ENCODE data around the gene PIN4.
"Not testable (repeated sequence)": the region's sequence is repeated elsewhere in the genome, so short reads cannot be mapped to it uniquely, and the experiment has no call there.

PIN4 gene

GRCh38 chrX:72165551-72165950, 16.0 kb upstream of the PIN4 start:
- Histone ChIP-seq H3K9me3 (ENCODE audit: control extremely low read depth in 1 of 5, control insufficient read depth in 4 of 5, insufficient read depth in 2 of 5, low read depth in 1 of 5, low read length in 4 of 5) (no peaks in the 10 kb centered on the region), H3K4me3 (ENCODE audit: control insufficient read depth in 1 of 7, extremely low read depth in 1 of 7, insufficient read depth in 4 of 7, low read depth in 2 of 7, low read length in 6 of 7) (no peak overlapping the region), H3K27ac (ENCODE audit: insufficient read depth in 1 of 2, low read depth in 1 of 2, low read length in 2 of 2, poor library complexity in 1 of 2, severe bottlenecking in 2 of 2) (no peak overlapping the region), H3K4me1 (ENCODE audit: control extremely low read depth in 1 of 4, control insufficient read depth in 4 of 4, insufficient read depth in 4 of 4, low read length in 3 of 4) (no peaks in the 10 kb centered on the region), H3K36me3 (ENCODE audit: control insufficient read depth in 4 of 4, insufficient read depth in 4 of 4, low read length in 3 of 4) (no peaks in the 10 kb centered on the region), H3K27me3 (replicated peaks in 2 of 5; ENCODE audit: control insufficient read depth in 4 of 5, insufficient read depth in 5 of 5, low read length in 4 of 5) (peaks cover 0 to 13% (median 0%) of the 10 kb centered on the region in 5 experiments)
- DNase-seq, result no peak
- CTCF ChIA-PET, result no interaction called here
- WGBS (ENCODE audit: insufficient coverage), result 80% methylated on average over 2 of the region's 4 CpGs
- POLR2A ChIA-PET, result no interaction called here

GRCh38 chrX:72169008-72169728, 12.4 kb upstream of the PIN4 start:
- Histone ChIP-seq H3K27me3 (replicated peaks in 2 of 5; ENCODE audit: control insufficient read depth in 4 of 5, insufficient read depth in 5 of 5, low read length in 4 of 5) (peaks cover 0 to 10% (median 0%) of the 10 kb centered on the region in 5 experiments), H3K4me1 (ENCODE audit: control extremely low read depth in 1 of 4, control insufficient read depth in 4 of 4, insufficient read depth in 4 of 4, low read length in 3 of 4) (no peaks in the 10 kb centered on the region), H3K27ac (ENCODE audit: insufficient read depth in 1 of 2, low read depth in 1 of 2, low read length in 2 of 2, poor library complexity in 1 of 2, severe bottlenecking in 2 of 2) (no peak overlapping the region), H3K4me3 (ENCODE audit: control insufficient read depth in 1 of 7, extremely low read depth in 1 of 7, insufficient read depth in 4 of 7, low read depth in 2 of 7, low read length in 6 of 7) (peak overlapping the region in 1 of 7 experiments; percentile 33), H3K36me3 (ENCODE audit: control insufficient read depth in 4 of 4, insufficient read depth in 4 of 4, low read length in 3 of 4) (no peaks in the 10 kb centered on the region), H3K9me3 (ENCODE audit: control extremely low read depth in 1 of 5, control insufficient read depth in 4 of 5, insufficient read depth in 2 of 5, low read depth in 1 of 5, low read length in 4 of 5) (no peaks in the 10 kb centered on the region)
- ChIA-PET POLR2A (no interaction called here), CTCF (no interaction called here)
- 50% methylated on average over 1 of the region's 6 CpGs for WGBS (ENCODE audit: insufficient coverage)
- DNase-seq, result peak; percentile 14 to 64 (median 63)

GRCh38 chrX:72176289-72176688, 5.3 kb upstream of the PIN4 start:
- H3K27me3 ChIP-seq (replicated peaks in 2 of 5; ENCODE audit: control insufficient read depth in 4 of 5, insufficient read depth in 5 of 5, low read length in 4 of 5); H3K9me3 ChIP-seq (ENCODE audit: control extremely low read depth in 1 of 5, control insufficient read depth in 4 of 5, insufficient read depth in 2 of 5, low read depth in 1 of 5, low read length in 4 of 5); POLR2A ChIA-PET; H3K4me3 ChIP-seq (ENCODE audit: control insufficient read depth in 1 of 7, extremely low read depth in 1 of 7, insufficient read depth in 4 of 7, low read depth in 2 of 7, low read length in 6 of 7); H3K27ac ChIP-seq (ENCODE audit: insufficient read depth in 1 of 2, low read depth in 1 of 2, low read length in 2 of 2, poor library complexity in 1 of 2, severe bottlenecking in 2 of 2); H3K4me1 ChIP-seq (ENCODE audit: control extremely low read depth in 1 of 4, control insufficient read depth in 4 of 4, insufficient read depth in 4 of 4, low read length in 3 of 4); CTCF ChIA-PET; DNase-seq; H3K36me3 ChIP-seq (ENCODE audit: control insufficient read depth in 4 of 4, insufficient read depth in 4 of 4, low read length in 3 of 4): not testable (repeated sequence)
- WGBS (ENCODE audit: insufficient coverage), result no CpG with 5 or more reads among the region's 5 CpGs

DNA sequence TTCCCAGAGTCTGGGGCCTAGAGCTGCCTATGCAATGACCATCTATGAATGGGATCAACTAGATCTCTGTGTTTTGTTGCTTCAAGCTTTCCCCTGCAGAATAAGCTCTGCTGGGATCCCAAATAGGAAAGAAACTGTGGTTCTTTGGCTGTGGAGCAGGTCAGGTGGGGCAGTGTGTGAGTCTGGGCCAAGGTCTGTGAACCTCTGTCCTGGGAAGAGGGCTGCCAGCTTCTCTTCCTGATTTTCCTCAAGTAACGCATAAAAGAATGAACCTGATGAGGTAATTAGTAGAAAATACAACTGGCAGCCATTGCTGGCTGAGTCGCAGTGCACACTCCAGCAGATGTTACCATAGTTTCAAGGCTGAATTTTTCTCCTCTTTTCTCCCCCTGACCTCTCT, 4.6 kb upstream of the PIN4 start:
- ChIA-PET CTCF (no interaction called here), POLR2A (no interaction called here)
- Histone ChIP-seq H3K27me3 (replicated peaks in 2 of 5; ENCODE audit: control insufficient read depth in 4 of 5, insufficient read depth in 5 of 5, low read length in 4 of 5) (peaks cover 0 to 14% (median 0%) of the 10 kb centered on the region in 5 experiments), H3K4me3 (ENCODE audit: control insufficient read depth in 1 of 7, extremely low read depth in 1 of 7, insufficient read depth in 4 of 7, low read depth in 2 of 7, low read length in 6 of 7) (no peak overlapping the region), H3K27ac (ENCODE audit: insufficient read depth in 1 of 2, low read depth in 1 of 2, low read length in 2 of 2, poor library complexity in 1 of 2, severe bottlenecking in 2 of 2) (no peak overlapping the region), H3K9me3 (ENCODE audit: control extremely low read depth in 1 of 5, control insufficient read depth in 4 of 5, insufficient read depth in 2 of 5, low read depth in 1 of 5, low read length in 4 of 5) (no peaks in the 10 kb centered on the region), H3K4me1 (ENCODE audit: control extremely low read depth in 1 of 4, control insufficient read depth in 4 of 4, insufficient read depth in 4 of 4, low read length in 3 of 4) (peaks cover 0 to 10% (median 4%) of the 10 kb centered on the region in 4 experiments), H3K36me3 (ENCODE audit: control insufficient read depth in 4 of 4, insufficient read depth in 4 of 4, low read length in 3 of 4) (no peaks in the 10 kb centered on the region)
- no peak for DNase-seq
- 95% methylated on average over 2 of the region's 2 CpGs for WGBS (ENCODE audit: insufficient coverage)

GRCh38 chrX:72180539-72180938, 1.0 kb upstream of the PIN4 start:
- Histone ChIP-seq H3K4me1 (ENCODE audit: control extremely low read depth in 1 of 4, control insufficient read depth in 4 of 4, insufficient read depth in 4 of 4, low read length in 3 of 4) (peaks cover 4 to 16% (median 12%) of the 10 kb centered on the region in 4 experiments), H3K27ac (ENCODE audit: insufficient read depth in 1 of 2, low read depth in 1 of 2, low read length in 2 of 2, poor library complexity in 1 of 2, severe bottlenecking in 2 of 2) (peak overlapping the region in 1 of 2 experiments; percentile 87), H3K4me3 (ENCODE audit: control insufficient read depth in 1 of 7, extremely low read depth in 1 of 7, insufficient read depth in 4 of 7, low read depth in 2 of 7, low read length in 6 of 7) (peak overlapping the region in 5 of 7 experiments; percentile 59 to 93 (median 90)), H3K27me3 (replicated peaks in 2 of 5; ENCODE audit: control insufficient read depth in 4 of 5, insufficient read depth in 5 of 5, low read length in 4 of 5) (peaks cover 0 to 14% (median 0%) of the 10 kb centered on the region in 5 experiments), H3K9me3 (ENCODE audit: control extremely low read depth in 1 of 5, control insufficient read depth in 4 of 5, insufficient read depth in 2 of 5, low read depth in 1 of 5, low read length in 4 of 5) (no peaks in the 10 kb centered on the region), H3K36me3 (ENCODE audit: control insufficient read depth in 4 of 4, insufficient read depth in 4 of 4, low read length in 3 of 4) (peaks cover 0 to under 1% (median 0%) of the 10 kb centered on the region in 4 experiments)
- peak in 1 of 3 donors; percentile 0 for DNase-seq
- ChIA-PET POLR2A (no interaction called here), CTCF (interaction anchor here (0.9 kb wide), 1 partner anchor 66 kb away, joined by 3 read pairs; no protein-coding TSS in a partner anchor)
- WGBS (ENCODE audit: insufficient coverage), result 50% methylated on average over 1 of the region's 1 CpG

GRCh38 chrX:72182924-72183323, 1.4 kb downstream of the PIN4 start:
- 85% methylated on average over 2 of the region's 2 CpGs for WGBS (ENCODE audit: insufficient coverage)
- H3K27ac ChIP-seq (ENCODE audit: insufficient read depth in 1 of 2, low read depth in 1 of 2, low read length in 2 of 2, poor library complexity in 1 of 2, severe bottlenecking in 2 of 2), result no peak overlapping the region
- H3K4me1 ChIP-seq (ENCODE audit: control extremely low read depth in 1 of 4, control insufficient read depth in 4 of 4, insufficient read depth in 4 of 4, low read length in 3 of 4), result peaks cover 4 to 16% (median 12%) of the 10 kb centered on the region in 4 experiments
- peak overlapping the region in 5 of 7 experiments; percentile 1 to 93 (median 90) for H3K4me3 ChIP-seq (ENCODE audit: control insufficient read depth in 1 of 7, extremely low read depth in 1 of 7, insufficient read depth in 4 of 7, low read depth in 2 of 7, low read length in 6 of 7)
- H3K27me3 ChIP-seq (replicated peaks in 2 of 5; ENCODE audit: control insufficient read depth in 4 of 5, insufficient read depth in 5 of 5, low read length in 4 of 5), result peaks cover 0 to 14% (median 0%) of the 10 kb centered on the region in 5 experiments
- DNase-seq, result no peak
- no peaks in the 10 kb centered on the region for H3K9me3 ChIP-seq (ENCODE audit: control extremely low read depth in 1 of 5, control insufficient read depth in 4 of 5, insufficient read depth in 2 of 5, low read depth in 1 of 5, low read length in 4 of 5)
- ChIA-PET CTCF (no interaction called here), POLR2A (interaction anchor here (0.6 kb wide), 1 partner anchor 166 kb away, joined by 3 read pairs; no protein-coding TSS in a partner anchor)
- peaks cover 2 to 8% (median 4%) of the 10 kb centered on the region in 4 experiments for H3K36me3 ChIP-seq (ENCODE audit: control insufficient read depth in 4 of 4, insufficient read depth in 4 of 4, low read length in 3 of 4)

DNA sequence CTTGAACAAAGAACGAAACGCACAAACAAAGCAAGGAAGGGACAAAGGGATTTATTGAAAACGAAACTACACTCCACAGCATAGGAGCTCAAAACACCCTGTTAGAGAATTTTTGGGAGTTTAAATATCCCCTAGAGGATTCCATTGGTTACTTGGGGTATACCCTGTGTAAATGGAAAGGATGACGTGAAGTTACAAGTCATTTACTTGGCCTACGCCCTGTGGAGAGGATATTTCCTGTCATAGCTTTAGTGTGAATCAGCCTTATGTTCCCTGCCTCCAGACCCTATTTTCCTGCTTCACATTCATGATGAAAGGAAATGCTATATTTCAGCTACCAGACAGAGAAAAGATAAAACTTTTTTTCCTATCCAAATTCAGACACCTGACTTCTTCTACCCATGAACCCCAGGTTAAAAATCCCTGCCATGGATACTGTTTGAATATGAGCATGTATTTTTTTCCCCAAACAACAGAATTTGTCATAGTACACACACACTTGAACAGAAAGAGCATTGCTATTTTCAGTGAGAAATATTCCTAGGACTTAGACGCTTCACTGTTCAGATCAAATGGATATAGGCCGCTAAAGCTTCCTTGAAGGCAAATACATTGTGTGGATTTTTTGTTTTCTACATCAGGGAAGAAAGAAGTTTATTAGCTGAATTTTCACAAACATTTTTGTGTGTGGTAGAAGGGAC, 20.4 kb downstream of the PIN4 start:
- H3K4me3 ChIP-seq (ENCODE audit: control insufficient read depth in 1 of 7, extremely low read depth in 1 of 7, insufficient read depth in 4 of 7, low read depth in 2 of 7, low read length in 6 of 7), result no peak overlapping the region
- no peak for DNase-seq
- H3K27ac ChIP-seq (ENCODE audit: insufficient read depth in 1 of 2, low read depth in 1 of 2, low read length in 2 of 2, poor library complexity in 1 of 2, severe bottlenecking in 2 of 2), result no peak overlapping the region
- no peaks in the 10 kb centered on the region for H3K27me3 ChIP-seq (replicated peaks in 2 of 5; ENCODE audit: control insufficient read depth in 4 of 5, insufficient read depth in 5 of 5, low read length in 4 of 5)
- ChIA-PET CTCF (no interaction called here), POLR2A (no interaction called here)
- peaks cover 3 to 29% (median 6%) of the 10 kb centered on the region in 4 experiments for H3K36me3 ChIP-seq (ENCODE audit: control insufficient read depth in 4 of 4, insufficient read depth in 4 of 4, low read length in 3 of 4)
- WGBS (ENCODE audit: insufficient coverage), result 97% methylated on average over 3 of the region's 7 CpGs
- H3K9me3 ChIP-seq (ENCODE audit: control extremely low read depth in 1 of 5, control insufficient read depth in 4 of 5, insufficient read depth in 2 of 5, low read depth in 1 of 5, low read length in 4 of 5), result no peaks in the 10 kb centered on the region
- H3K4me1 ChIP-seq (ENCODE audit: control extremely low read depth in 1 of 4, control insufficient read depth in 4 of 4, insufficient read depth in 4 of 4, low read length in 3 of 4), result no peaks in the 10 kb centered on the region

Data from common myeloid progenitor, CD34-positive (primary cell).